ENCODE results near the gene PCDH1.

PCDH1 gene

DNA sequence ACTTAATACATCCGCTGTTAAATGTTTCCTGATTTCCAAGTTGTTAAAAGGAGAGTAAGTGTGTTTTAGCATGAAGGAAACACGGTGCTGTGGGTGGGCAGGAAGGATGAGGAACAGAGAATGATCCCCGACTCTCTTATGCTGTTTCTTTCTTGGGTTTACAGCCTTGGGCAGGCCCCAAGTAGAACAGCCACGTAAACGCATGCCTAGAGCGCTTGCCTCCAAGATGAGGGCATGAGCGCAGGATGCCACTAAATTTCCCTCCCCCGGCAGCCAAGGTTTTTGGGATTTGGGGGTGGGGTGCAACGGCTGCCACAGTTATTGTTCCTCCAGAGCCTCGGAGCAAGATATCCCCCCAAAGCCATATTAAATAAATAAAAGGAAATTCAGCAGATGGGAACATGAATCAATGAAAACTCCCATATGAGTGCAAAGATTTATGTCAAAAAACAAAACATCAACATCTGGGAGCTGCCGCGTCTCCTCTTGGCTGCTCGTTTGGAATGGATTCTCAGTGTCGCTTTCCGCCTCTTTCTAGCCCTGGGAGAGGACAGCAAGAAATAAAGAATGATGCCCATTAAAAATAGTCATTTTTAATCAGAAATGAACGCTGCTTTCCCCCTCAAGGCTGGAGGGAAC, 35.5 kb upstream of the PCDH1 start:
- H3K4me3 ChIP-seq (ENCODE audit: low read depth, low read length) = peak overlapping the region; percentile 34
- no peak for DNase-seq (ENCODE audit: low read depth)
- TF ChIP-seq CTCF (IDR thresholded peaks at IDR 0.05; ENCODE audit: low read depth, low read length) (no peak), POLR2A (IDR thresholded peaks at IDR 0.05; ENCODE audit: extremely low read depth, insufficient read length) (no peak), MYC (IDR thresholded peaks at IDR 0.05; ENCODE audit: low read depth, low read length) (no peak), MAX (IDR thresholded peaks at IDR 0.05; ENCODE audit: low read depth, low read length) (no peak)

GRCh38 chr5:141910271-141910673, 32.1 kb upstream of the PCDH1 start:
- H3K4me3 ChIP-seq (ENCODE audit: low read depth, low read length) = no peak overlapping the region
- TF ChIP-seq CTCF (IDR thresholded peaks at IDR 0.05; ENCODE audit: low read depth, low read length) = no peak
- TF ChIP-seq MYC (IDR thresholded peaks at IDR 0.05; ENCODE audit: low read depth, low read length) = no peak
- no peak for TF ChIP-seq MAX (IDR thresholded peaks at IDR 0.05; ENCODE audit: low read depth, low read length)
- no peak for TF ChIP-seq POLR2A (IDR thresholded peaks at IDR 0.05; ENCODE audit: extremely low read depth, insufficient read length)
- no peak for DNase-seq (ENCODE audit: low read depth)

- TF ChIP-seq POLR2A (IDR thresholded peaks at IDR 0.05; ENCODE audit: extremely low read depth, insufficient read length) = no peak
- no peak for TF ChIP-seq MAX (IDR thresholded peaks at IDR 0.05; ENCODE audit: low read depth, low read length)
- no peak overlapping the region for H3K4me3 ChIP-seq (ENCODE audit: low read depth, low read length)
- no peak for DNase-seq (ENCODE audit: low read depth)
Observed at GRCh38 chr5:141909212-141909611, 31.0 kb upstream of the PCDH1 start.

DNA sequence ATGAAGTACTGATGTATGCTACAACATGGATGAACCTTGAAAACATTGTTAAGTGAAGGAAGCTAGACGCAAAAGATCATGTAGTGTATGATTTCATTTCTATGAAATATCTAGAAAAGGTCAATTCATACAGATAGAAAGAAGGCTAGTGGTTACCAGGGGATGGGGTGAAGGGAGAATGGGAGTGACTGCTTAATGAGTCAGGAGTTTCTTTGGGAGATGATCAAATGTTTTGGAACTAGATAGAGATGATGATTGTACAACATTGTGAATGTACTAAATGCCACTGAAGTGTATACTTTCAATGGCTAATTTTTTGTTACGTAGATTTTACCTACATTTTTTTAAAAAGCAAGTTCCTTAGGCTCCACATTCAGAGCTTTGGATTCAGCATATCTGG, 30.6 kb upstream of the PCDH1 start:
- no peak for TF ChIP-seq MAX (IDR thresholded peaks at IDR 0.05; ENCODE audit: low read depth, low read length)
- no peak for TF ChIP-seq POLR2A (IDR thresholded peaks at IDR 0.05; ENCODE audit: extremely low read depth, insufficient read length)
- no peak for TF ChIP-seq MYC (IDR thresholded peaks at IDR 0.05; ENCODE audit: low read depth, low read length)
- TF ChIP-seq CTCF (IDR thresholded peaks at IDR 0.05; ENCODE audit: low read depth, low read length) = no peak
- DNase-seq (ENCODE audit: low read depth) = no peak
- H3K4me3 ChIP-seq (ENCODE audit: low read depth, low read length) = no peak overlapping the region

GRCh38 chr5:141906972-141907371, 28.8 kb upstream of the PCDH1 start:
- no peak overlapping the region for H3K4me3 ChIP-seq (ENCODE audit: low read depth, low read length)
- TF ChIP-seq MYC (IDR thresholded peaks at IDR 0.05; ENCODE audit: low read depth, low read length) = no peak
- no peak for TF ChIP-seq CTCF (IDR thresholded peaks at IDR 0.05; ENCODE audit: low read depth, low read length)
- no peak for TF ChIP-seq MAX (IDR thresholded peaks at IDR 0.05; ENCODE audit: low read depth, low read length)
- TF ChIP-seq POLR2A (IDR thresholded peaks at IDR 0.05; ENCODE audit: extremely low read depth, insufficient read length) = no peak
- DNase-seq (ENCODE audit: low read depth) = no peak

DNA sequence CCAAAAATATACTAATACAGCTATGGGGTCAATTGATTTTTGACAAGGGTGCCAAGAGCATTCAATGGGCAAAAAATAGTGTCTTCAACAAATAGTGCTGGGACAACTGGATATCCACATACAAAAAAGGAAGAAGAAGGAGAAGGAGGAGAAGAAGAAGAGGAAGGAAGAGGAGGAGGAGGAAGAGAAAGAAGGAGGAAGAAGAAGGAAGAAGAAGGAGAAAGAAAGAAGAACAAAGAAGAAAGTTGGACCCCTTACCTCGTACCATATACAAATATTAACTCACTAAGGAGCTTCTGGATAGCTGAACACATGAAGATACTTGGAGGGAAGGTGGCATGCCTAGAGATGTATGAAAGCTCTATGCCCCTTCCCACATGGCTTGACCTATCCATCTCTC, 28.3 kb upstream of the PCDH1 start:
- no peak overlapping the region for H3K4me3 ChIP-seq (ENCODE audit: low read depth, low read length)
- TF ChIP-seq MYC (IDR thresholded peaks at IDR 0.05; ENCODE audit: low read depth, low read length) = no peak
- TF ChIP-seq CTCF (IDR thresholded peaks at IDR 0.05; ENCODE audit: low read depth, low read length) = no peak
- no peak for TF ChIP-seq POLR2A (IDR thresholded peaks at IDR 0.05; ENCODE audit: extremely low read depth, insufficient read length)
- no peak for TF ChIP-seq MAX (IDR thresholded peaks at IDR 0.05; ENCODE audit: low read depth, low read length)
- no peak for DNase-seq (ENCODE audit: low read depth)
